NCI-H2171 treated with DMSO at 0.1 percent for 48 hours (cell line): ENCODE results near the gene CAMTA1.

Experiments
- DNase-seq: peaks from one replicate; lab custom pipeline; 2025; lab: John Stamatoyannopoulos, UW

Gene CAMTA1

GRCh38 chr1:7558481-7558880 lies 773.2 kb downstream of the CAMTA1 start:
- DNase-seq, result no peak

GRCh38 chr1:7558921-7559869 lies 773.9 kb downstream of the CAMTA1 start:
- peak; percentile 11 for DNase-seq

- no peak for DNase-seq
Measured at GRCh38 chr1:7560128-7560527, 774.9 kb downstream of the CAMTA1 start.

- DNase-seq, result no peak
Measured at GRCh38 chr1:7560601-7561181, 775.4 kb downstream of the CAMTA1 start.

GRCh38 chr1:7561331-7561921 lies 776.2 kb downstream of the CAMTA1 start:
- peak; percentile 8 for DNase-seq

- peak; percentile 67 for DNase-seq
Measured at GRCh38 chr1:7561936-7562728, 776.9 kb downstream of the CAMTA1 start.

- no peak for DNase-seq
Measured at GRCh38 chr1:7562729-7563605, 777.7 kb downstream of the CAMTA1 start.

- DNase-seq, result no peak
Measured at GRCh38 chr1:7564137-7564536, 778.9 kb downstream of the CAMTA1 start.

GRCh38 chr1:7565099-7565750 lies 780.0 kb downstream of the CAMTA1 start:
- DNase-seq, result no peak

- DNase-seq, result no peak
Measured at GRCh38 chr1:7566417-7567375, 781.4 kb downstream of the CAMTA1 start.

GRCh38 chr1:7567376-7567775 lies 782.1 kb downstream of the CAMTA1 start:
- DNase-seq, result no peak

- no peak for DNase-seq
Measured at GRCh38 chr1:7568053-7568452, 782.8 kb downstream of the CAMTA1 start.

GRCh38 chr1:7568901-7569524 lies 783.8 kb downstream of the CAMTA1 start:
- DNase-seq, result no peak

- DNase-seq, result no peak
Measured at GRCh38 chr1:7570311-7570710, 785.1 kb downstream of the CAMTA1 start.

GRCh38 chr1:7572654-7573152 lies 787.4 kb downstream of the CAMTA1 start:
- no peak for DNase-seq

GRCh38 chr1:7573481-7573880 lies 788.2 kb downstream of the CAMTA1 start:
- no peak for DNase-seq

- DNase-seq, result peak; percentile 33
Measured at GRCh38 chr1:7574121-7575040, 789.1 kb downstream of the CAMTA1 start.

- no peak for DNase-seq
Measured at GRCh38 chr1:7575041-7575400, 789.8 kb downstream of the CAMTA1 start.
